Glomerular visceral epithelial cell (primary cell): ENCODE measurements around the gene NUDT11.
"Not testable (repeated sequence)": the region's sequence is repeated elsewhere in the genome, so short reads cannot be mapped to it uniquely, and the experiment has no call there.

Source experiments
- DNase-seq: peaks from one replicate; pipeline ENCODE4 v3.0.0-alpha.2; 2016; ENCODE audit errors: extremely low spot score

The NUDT11 gene

DNA sequence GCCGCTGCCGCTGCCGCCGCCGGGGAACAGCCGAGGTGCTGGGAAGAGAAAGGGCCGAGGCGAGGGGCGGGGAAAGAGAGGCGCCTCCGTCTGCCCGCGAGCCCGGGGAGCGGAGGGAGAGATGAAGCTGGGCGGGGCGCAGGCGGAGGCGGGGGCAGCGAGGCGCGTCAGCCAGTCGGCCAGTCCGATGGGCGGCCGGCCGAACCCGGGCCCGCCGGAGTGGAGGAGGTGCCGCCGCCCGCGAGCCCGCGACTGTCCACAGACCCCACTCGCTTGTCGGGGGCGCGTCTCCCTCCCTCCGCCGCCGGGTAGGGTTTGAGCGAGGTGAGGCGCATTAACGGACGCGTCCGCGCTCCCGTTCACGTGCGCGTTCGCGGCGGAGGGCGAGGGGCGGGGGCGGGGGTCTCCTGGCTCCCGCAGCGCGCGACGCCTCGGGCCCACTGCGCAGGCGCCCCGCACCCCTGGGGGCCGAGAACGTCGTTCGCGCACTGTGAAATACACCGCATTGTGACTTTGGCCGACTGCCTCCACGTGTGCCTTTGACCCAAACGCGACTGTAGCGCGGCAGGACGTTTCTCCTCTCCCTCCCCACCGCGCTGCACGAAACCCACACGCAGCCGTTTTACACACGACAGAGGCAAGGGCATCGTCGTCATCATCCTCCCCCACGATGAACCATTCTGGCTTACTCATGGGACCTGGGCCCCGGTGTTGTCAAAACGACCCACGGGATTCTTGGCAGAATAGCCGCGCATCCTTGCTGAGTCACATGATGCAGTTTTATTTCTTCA is at the start of gene NUDT11:
Gene NUDT11 (minus strand): TSS at position 92 of the 791 bp plus-strand sequence. CDS start 148 bp downstream, outside the sequence.
- DNase-seq: no peak

- no peak for DNase-seq
These were observed 24.0 kb upstream of the NUDT11 start for GRCh38 chrX:51520393-51520792.

- not testable (repeated sequence) for DNase-seq
These were observed 22.7 kb upstream of the NUDT11 start for GRCh38 chrX:51519131-51519530.

DNA sequence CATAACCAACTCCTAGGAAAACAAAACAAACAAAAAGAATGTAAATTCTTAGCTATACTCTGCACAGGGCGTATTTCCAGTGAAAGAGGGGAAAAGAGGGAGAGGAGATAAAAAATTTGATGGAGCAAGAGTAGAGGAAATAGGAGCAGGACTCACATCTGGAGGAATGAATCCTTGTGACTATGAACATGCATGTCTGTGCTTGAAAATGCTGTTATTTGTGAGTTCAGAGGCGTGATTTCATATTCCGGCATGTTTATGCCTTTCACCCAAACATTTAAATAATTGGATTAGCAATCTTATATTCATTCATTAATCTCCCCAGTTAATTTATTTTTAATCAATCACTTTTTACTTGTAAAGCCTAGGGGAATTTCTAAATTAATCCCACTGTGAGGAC is 11.2 kb upstream of the NUDT11 start:
- DNase-seq: no peak

GRCh38 chrX:51495701-51496488 is 497 bp downstream of the NUDT11 start:
- DNase-seq: not testable (repeated sequence)

GRCh38 chrX:51494409-51494808 is 2.0 kb downstream of the NUDT11 start:
- no peak for DNase-seq

GRCh38 chrX:51487960-51488267 is 8.5 kb downstream of the NUDT11 start:
- no peak for DNase-seq

GRCh38 chrX:51484616-51485015 is 11.8 kb downstream of the NUDT11 start:
- DNase-seq: no peak

- DNase-seq: not testable (repeated sequence)
These were observed 14.0 kb downstream of the NUDT11 start for GRCh38 chrX:51482411-51482810.

DNA sequence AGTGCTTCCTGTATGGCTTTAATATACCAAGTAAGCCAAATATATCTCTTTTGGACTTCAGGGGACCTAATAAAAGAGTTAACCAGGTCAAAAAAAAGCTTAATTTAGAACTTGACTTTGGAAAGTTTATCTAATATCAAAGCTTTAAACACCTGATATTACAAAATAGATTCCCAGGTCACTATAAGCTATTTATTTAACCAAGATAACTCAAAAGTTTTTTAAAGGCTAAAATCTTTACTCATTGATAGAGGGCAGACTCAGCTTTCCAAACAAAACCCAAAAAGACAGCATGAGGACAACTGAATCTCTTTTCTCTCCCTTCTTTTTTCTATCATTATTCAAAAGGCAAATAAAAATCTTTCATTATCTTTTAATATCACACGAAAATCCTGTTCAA is 19.5 kb downstream of the NUDT11 start:
- no peak for DNase-seq

GRCh38 chrX:51463322-51463721 is 33.1 kb downstream of the NUDT11 start:
- DNase-seq: no peak

DNA sequence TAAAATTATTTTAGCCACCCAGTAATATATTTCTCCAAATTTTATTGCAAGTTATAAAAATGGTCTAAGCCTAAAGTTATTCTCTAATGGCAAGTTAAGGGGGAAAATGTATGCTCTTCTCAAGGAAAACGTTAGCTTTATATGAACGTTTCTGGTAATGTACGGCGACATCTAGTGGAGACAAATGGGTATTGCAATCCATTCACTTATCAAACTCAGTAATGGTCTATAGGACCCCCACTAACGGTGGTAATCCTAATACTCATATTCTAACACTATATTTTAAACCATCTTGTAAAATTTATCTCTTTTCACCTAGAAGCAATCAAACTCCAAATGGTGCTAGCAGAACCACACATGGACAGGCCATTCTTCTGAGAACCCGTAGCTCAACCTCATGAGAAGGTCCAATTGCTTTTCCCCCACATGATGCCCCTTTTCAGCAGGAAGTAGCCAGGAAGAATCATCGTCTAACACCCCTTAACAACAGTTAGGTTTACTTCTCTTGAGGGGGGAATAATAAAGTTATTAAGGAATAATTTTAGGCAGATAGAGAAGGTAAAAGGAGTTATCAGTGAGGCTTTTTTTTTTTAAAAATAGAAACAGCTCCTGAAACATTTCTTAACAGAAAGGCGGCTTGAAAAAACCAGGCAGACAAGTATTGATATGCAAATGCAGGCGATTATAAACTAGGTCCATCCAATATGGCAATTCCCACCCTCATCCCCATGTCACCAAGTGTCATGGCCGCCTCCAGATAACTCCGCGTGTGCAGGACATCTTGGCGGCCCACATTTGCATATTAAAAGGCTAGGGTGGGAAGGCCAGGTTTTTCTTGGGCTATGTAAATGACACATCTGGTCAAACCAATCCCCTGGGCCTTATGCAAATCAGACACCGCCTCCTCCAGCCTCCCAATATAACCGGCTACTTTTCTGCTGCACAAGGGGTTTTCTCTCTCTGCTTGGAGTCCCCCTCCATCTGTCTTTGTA is 35.0 kb downstream of the NUDT11 start:
- peak; percentile 24 for DNase-seq

GRCh38 chrX:51459125-51459524 is 37.3 kb downstream of the NUDT11 start:
- DNase-seq: no peak

GRCh38 chrX:51456814-51457213 is 39.6 kb downstream of the NUDT11 start:
- no peak for DNase-seq

DNA sequence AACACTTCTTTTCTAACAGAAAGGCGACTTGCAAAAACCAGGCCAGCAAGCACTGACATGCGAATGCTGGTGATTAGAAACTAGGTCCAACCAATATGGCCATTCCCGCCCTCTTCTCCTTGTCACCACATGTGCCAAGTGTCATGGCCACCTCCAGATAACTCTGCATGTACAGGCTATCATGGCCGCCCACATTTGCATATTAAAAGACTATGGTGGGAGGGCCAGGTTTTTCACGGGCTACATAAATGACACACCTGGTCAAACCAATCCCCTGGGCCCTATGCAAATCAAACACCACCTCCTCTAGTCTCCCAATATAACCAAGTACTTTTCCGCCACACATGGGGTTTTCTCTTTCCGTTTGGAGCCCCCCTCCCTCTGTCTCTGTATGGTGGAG is 40.1 kb downstream of the NUDT11 start:
- DNase-seq: no peak

DNA sequence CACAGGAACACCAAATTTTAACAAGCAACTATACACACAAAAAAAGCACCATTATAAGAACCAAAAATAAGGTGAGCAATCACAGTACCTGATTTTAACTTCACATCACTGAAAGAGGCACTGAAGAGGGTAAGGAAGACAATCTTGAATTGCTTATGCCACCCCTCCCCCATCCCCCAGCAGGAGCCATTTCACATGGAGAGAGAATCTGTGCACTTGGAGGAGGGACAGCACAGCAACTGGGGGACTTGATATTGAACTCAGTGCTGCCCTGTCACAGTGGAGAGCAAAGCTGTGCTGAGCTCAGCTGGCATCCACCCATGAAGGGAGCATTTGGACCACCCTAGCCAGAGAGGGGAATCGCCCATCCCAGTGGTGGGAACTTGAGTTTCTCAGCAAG is 56.0 kb downstream of the NUDT11 start:
- no peak for DNase-seq
